ENCODE measurements around the gene GSN. TPM values are rescaled to one million over a fixed set of nuclear protein-coding genes. Genes with fewer than 3 reads are reported as not detected.

Gene GSN
- total and polyA plus RNA-seq, 2 of the 8 experiments (the other 6 are each of a cell fraction or from before 2014, with no cell fraction given): 52.3 to 94.5 TPM

- no peak for TF ChIP-seq CHD7 (IDR thresholded peaks at IDR 0.05; ENCODE audit: insufficient replicate concordance, low read length)
- no peak for TF ChIP-seq POLR2AphosphoS5 (IDR thresholded peaks at IDR 0.05; ENCODE audit: low read depth, low read length)
- no peak for TF ChIP-seq CHD2 (IDR thresholded peaks at IDR 0.05; ENCODE audit: low read length)
- no peak for TF ChIP-seq SRF (IDR thresholded peaks at IDR 0.05; ENCODE audit: low read depth, low read length)
- no peak for TF ChIP-seq SIRT6 (IDR thresholded peaks at IDR 0.05; ENCODE audit: low read length)
Measured at GRCh38 chr9:121218357-121219027, 49.5 kb upstream of the GSN start (continued).

All from H1 (cell line).